Measurements from ENCODE around the gene CTRB2. TPM values are rescaled to one million over a fixed set of nuclear protein-coding genes. Genes with fewer than 3 reads are reported as not detected.

CTRB2 gene
- total and polyA plus RNA-seq, 4 donors = 0.09 to 0.33 TPM; not detected in 2

DNA sequence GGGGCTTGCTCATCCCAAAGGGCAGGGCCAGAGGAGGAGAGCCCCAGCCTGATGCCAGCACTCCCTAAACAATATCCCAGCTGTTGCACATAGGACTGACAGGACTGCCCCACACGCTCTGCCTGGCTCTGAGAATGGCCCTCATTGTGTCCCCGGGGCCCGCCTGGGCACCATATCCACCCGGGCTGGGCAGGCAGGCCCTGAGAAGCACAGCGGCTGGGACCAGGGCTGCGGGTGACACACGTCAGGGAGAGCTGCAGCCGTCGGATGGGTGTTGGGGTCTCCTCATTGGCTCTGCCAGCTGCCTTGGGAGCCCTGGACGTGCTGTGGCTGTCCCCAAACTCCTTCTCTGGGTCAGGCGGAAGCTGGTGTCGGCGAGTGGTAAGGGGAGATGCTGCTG is 40.3 kb upstream of the CTRB2 start (continued):
- TF ChIP-seq, protein P1, sequence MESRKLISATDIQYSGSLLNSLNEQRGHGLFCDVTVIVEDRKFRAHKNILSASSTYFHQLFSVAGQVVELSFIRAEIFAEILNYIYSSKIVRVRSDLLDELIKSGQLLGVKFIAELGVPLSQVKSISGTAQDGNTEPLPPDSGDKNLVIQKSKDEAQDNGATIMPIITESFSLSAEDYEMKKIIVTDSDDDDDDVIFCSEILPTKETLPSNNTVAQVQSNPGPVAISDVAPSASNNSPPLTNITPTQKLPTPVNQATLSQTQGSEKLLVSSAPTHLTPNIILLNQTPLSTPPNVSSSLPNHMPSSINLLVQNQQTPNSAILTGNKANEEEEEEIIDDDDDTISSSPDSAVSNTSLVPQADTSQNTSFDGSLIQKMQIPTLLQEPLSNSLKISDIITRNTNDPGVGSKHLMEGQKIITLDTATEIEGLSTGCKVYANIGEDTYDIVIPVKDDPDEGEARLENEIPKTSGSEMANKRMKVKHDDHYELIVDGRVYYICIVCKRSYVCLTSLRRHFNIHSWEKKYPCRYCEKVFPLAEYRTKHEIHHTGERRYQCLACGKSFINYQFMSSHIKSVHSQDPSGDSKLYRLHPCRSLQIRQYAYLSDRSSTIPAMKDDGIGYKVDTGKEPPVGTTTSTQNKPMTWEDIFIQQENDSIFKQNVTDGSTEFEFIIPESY (IDR thresholded peaks at IDR 0.05) = no peak
- TF ChIP-seq FOXA2 (IDR thresholded peaks at IDR 0.05) (no peak), JUND (IDR thresholded peaks at IDR 0.05) (no peak), HNF4A (conservative IDR thresholded peaks at IDR 0.05) (no peak), YY1 (IDR thresholded peaks at IDR 0.05) (no peak), SP1 (IDR thresholded peaks at IDR 0.05) (no peak), NR2F2 (IDR thresholded peaks at IDR 0.05) (no peak), HNF4G (IDR thresholded peaks at IDR 0.05) (no peak)
- TF ChIP-seq, protein P2, sequence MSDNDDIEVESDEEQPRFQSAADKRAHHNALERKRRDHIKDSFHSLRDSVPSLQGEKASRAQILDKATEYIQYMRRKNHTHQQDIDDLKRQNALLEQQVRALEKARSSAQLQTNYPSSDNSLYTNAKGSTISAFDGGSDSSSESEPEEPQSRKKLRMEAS (IDR thresholded peaks at IDR 0.05) = no peak

DNA sequence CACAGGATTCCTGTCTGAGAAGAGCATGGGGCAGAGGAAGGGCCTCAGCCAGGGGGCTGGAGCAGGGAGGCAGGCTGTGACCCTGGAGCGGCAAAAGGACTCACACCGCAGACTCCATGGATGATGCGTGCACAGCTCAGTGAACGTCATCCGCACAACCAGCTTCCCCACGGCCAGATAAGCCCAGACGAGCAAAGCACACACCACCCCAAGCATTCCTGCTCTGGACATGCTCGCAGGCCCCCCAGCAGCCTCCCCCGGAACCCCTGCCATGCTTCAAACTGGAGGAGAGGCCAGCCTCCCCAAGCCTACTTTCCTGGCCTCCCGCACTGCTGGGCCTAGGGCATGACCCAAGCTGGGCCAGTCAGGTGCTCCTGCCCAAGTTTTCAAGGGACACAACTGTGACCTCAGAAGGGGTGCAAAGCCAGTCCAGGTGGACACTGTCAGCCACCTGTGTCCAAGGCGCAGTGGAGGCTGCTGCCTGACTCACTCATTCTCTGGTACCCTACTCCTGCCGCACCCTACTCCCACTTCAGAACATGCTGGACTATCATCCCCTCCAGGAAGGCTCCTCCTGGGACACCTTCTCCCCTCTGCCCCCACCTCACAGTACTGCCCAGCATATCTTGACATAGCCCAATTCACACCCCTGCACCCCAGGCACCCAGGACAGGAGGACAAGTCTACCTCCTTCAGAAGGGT is 39.7 kb upstream of the CTRB2 start:
- Histone ChIP-seq H3K4me3 (ENCODE audit: low read depth in 1 of 3, low read length in 3 of 3) (no peak overlapping the region), H3K27me3 (ENCODE audit: control insufficient read depth in 4 of 4, insufficient read depth in 4 of 4, low read length in 3 of 4) (no peaks in the 10 kb centered on the region), H3K36me3 (ENCODE audit: control insufficient read depth in 4 of 4, insufficient read depth in 3 of 4, low read depth in 1 of 4, low read length in 3 of 4) (peaks cover 1 to 8% (median 3%) of the 10 kb centered on the region in 4 donors), H3K27ac (ENCODE audit: low read depth in 1 of 2, low read length in 2 of 2) (peak overlapping the region; percentile 87 to 89), H3K4me1 (ENCODE audit: control insufficient read depth in 4 of 4, insufficient read depth in 4 of 4, low read length in 3 of 4) (peaks cover 14 to 58% (median 38%) of the 10 kb centered on the region in 4 donors), H3K9me3 (ENCODE audit: control insufficient read depth in 4 of 4, low read length in 3 of 4) (no peaks in the 10 kb centered on the region), H3K9ac (ENCODE audit: low read depth in 1 of 2, low read length in 2 of 2) (no peak overlapping the region)
- TF ChIP-seq, protein P3, sequence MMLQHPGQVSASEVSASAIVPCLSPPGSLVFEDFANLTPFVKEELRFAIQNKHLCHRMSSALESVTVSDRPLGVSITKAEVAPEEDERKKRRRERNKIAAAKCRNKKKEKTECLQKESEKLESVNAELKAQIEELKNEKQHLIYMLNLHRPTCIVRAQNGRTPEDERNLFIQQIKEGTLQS (IDR thresholded peaks at IDR 0.05) = no peak
- TF ChIP-seq JUND (IDR thresholded peaks at IDR 0.05) (no peak), FOXA1 (IDR thresholded peaks at IDR 0.05) (no peak), HNF4A (conservative IDR thresholded peaks at IDR 0.05) (no peak), SP1 (IDR thresholded peaks at IDR 0.05) (no peak), GABPA (IDR thresholded peaks at IDR 0.05 in 1 of 2, conservative IDR thresholded peaks at IDR 0.05 in 1 of 2) (no peak), TAF1 (conservative IDR thresholded peaks at IDR 0.05) (no peak), EGR1 (IDR thresholded peaks at IDR 0.05; ENCODE audit: low read depth in 2 of 2) (no peak), YY1 (IDR thresholded peaks at IDR 0.05) (no peak), FOXA2 (IDR thresholded peaks at IDR 0.05) (no peak)
- TF ChIP-seq, protein P1 (IDR thresholded peaks at IDR 0.05) = no peak
- TF ChIP-seq, protein P2 (IDR thresholded peaks at IDR 0.05) = no peak
- TF ChIP-seq, protein P4, sequence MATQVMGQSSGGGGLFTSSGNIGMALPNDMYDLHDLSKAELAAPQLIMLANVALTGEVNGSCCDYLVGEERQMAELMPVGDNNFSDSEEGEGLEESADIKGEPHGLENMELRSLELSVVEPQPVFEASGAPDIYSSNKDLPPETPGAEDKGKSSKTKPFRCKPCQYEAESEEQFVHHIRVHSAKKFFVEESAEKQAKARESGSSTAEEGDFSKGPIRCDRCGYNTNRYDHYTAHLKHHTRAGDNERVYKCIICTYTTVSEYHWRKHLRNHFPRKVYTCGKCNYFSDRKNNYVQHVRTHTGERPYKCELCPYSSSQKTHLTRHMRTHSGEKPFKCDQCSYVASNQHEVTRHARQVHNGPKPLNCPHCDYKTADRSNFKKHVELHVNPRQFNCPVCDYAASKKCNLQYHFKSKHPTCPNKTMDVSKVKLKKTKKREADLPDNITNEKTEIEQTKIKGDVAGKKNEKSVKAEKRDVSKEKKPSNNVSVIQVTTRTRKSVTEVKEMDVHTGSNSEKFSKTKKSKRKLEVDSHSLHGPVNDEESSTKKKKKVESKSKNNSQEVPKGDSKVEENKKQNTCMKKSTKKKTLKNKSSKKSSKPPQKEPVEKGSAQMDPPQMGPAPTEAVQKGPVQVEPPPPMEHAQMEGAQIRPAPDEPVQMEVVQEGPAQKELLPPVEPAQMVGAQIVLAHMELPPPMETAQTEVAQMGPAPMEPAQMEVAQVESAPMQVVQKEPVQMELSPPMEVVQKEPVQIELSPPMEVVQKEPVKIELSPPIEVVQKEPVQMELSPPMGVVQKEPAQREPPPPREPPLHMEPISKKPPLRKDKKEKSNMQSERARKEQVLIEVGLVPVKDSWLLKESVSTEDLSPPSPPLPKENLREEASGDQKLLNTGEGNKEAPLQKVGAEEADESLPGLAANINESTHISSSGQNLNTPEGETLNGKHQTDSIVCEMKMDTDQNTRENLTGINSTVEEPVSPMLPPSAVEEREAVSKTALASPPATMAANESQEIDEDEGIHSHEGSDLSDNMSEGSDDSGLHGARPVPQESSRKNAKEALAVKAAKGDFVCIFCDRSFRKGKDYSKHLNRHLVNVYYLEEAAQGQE (IDR thresholded peaks at IDR 0.05) = no peak
- 91% methylated on average over 12 of the region's 12 CpGs for WGBS
- DNase-seq (ENCODE audit: low spot score) = no peak

All from liver (tissue), 9 donors.